GM19099 (cell line): ENCODE measurements around the gene HOMEZ.

Source experiments
- POLR2A ChIP-seq: IDR thresholded peaks from 3 replicates; pipeline ENCODE4 v1.6.1; 2011; ENCODE audit warnings: low read depth; ENCODE audit not compliant: insufficient read length; ENCODE audit errors: extremely low read depth

Gene HOMEZ

DNA sequence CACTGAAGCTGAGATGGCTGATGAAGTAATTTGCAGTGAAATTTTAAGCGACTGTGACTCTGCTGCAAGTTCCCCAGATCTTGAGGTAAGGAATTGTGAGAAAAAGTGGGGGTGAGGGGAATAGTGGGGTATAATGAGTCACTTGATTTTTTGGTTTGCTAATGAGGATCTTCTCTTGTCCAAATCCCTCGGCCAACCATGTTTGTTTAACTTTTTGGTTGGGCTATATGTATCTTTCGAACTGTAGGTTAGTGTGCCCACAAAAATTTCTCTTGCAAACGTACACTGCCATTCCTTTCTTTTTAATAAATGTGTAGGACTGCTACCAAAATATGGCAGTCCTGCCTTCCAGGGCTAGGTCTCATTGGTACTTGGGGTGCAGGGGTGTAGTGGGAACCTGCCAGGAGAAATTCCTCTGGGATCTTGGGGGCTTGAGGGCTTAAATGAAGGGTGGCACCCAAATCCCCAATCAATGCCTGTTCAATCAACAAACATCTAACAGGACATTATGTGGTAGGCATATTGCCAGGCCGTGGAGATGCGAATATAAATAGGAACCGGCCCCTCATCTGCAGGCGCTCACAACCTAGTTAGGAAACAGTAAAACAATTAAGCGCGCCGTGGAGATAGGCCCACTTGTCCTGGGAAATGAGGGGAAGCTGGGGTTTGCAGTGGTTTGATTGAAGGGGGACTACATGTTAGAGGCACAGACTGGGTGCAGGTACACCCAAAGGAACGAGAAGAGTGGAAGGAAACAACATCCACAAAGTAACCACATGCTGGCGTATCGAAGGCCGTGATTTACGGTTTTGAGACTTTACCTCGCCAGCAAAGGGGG is 34.0 kb upstream of the HOMEZ start:
- no peak for TF ChIP-seq POLR2A

GRCh38 chr14:23316300-23316699 is 30.4 kb upstream of the HOMEZ start:
- TF ChIP-seq POLR2A = no peak

DNA sequence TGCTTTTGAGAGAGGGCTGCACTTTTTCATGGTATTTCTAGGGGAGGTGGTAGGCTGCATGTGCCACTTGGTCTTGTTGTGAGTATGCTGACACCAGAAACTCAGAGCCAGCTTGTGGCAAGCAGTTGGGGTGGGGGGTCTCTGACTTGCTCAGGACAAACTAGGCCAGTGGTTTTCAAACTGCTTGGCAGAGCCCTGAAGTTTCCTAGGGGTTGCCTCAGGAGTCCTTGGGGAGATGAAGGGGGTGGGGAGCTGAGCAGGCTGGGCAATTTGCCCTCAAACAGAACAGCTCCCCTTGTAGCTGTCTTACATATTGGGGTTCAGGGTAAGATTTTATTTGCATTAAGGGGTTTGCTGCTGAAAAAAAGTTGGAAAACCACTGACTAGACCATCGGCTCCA is 24.6 kb upstream of the HOMEZ start:
- no peak for TF ChIP-seq POLR2A

DNA sequence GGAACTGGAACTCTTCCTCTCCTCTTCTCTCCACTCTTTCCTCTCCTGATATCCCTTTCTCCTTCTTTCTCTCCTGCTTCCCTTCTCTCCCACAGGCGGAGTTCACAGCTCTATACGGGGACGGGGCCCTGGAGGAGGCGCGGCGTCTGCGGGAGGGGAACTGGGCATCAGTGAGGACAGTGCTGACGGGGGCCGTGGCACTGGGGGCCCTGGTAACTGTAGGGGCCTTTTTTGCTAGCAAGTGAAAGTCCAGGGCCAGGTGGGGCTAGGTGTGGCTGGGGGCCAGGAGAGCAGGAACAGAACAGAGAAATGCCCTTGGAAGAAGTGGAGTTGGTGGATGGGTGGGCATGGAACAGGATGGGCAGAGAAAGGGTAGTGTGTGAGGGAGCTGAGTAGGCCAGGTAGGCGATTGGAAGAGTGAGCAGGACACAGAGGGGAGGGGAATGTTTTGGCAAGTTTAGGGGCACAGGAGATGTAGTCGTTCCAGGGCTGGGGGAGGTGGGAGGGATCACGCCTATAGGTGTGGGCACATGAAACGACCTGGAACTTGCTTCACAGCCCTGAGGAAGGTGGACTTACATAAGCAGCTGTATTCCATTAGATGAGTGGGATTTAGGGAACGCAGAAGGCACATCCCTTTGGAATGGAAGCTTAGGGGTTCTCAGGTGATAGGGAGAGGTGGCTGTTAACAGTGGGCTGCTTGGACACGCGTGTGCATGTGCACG is 23.0 kb upstream of the HOMEZ start:
- no peak for TF ChIP-seq POLR2A

GRCh38 chr14:23307687-23308644 is 22.0 kb upstream of the HOMEZ start:
- TF ChIP-seq POLR2A = no peak

- TF ChIP-seq POLR2A = no peak
Measured at GRCh38 chr14:23307146-23307530, 21.2 kb upstream of the HOMEZ start.

GRCh38 chr14:23306412-23307145 is 20.6 kb upstream of the HOMEZ start, which contains the start of gene BCL2L2:
Gene BCL2L2 (plus strand): TSS chr14:23306833. CDS start chr14:23307768, 935 bp downstream.
- peak; percentile 84 for TF ChIP-seq POLR2A

DNA sequence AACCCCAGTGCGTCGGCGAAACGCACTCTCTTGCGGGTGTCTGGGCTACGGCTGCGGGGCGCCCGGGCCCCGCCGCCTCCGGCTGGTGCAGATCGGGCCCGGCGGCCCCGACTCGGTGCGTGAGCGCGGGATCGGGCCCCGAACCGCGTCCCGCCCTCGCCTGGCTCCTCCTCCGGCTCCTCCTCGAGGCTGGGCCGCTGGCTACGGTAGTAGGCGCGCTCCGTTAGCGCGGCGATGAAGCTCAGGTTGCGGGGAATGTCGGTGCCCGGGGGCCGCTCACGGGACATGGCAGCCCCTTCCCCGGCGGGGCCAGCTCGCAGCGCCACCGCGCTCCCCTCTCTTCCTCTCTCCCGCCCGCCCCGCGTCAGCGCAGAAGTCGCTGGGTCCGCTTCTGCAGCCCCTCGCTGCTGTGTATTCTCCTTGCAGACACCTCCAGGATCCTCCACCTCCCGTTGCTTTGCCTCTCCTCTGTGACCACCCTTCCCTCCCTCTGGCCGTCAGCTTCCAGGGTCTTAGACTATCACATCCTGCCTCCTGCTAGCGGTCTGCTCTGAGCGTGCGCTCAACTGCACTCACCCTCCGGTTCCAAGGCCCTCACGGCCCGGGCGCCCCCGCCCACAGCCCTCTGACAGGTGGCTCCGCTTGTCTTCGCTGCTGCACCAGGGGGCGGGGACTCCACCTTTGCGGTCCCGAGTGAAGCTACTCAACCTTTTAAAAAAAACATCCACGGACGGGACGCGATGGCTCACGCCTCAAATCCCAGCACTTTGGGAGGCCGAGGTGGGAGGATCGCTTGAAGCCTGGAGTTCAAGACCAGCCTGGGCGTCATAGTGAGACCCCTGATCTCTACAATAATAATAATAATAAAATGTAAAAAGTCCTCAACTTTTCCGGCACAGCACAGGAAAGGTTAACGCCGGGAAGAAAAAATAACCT is 16.6 kb upstream of the HOMEZ start, which contains the start of gene PPP1R3E:
Gene PPP1R3E, minus strand, starts transcription at position 570 of the 936 bp plus-strand sequence. Its CDS starts 283 bp downstream, at position 287.
- peak; percentile 83 for TF ChIP-seq POLR2A

- TF ChIP-seq POLR2A = peak; percentile 59
Measured at GRCh38 chr14:23301969-23302289, 16.0 kb upstream of the HOMEZ start.

GRCh38 chr14:23301288-23301968 is 15.5 kb upstream of the HOMEZ start:
- TF ChIP-seq POLR2A = peak; percentile 75

DNA sequence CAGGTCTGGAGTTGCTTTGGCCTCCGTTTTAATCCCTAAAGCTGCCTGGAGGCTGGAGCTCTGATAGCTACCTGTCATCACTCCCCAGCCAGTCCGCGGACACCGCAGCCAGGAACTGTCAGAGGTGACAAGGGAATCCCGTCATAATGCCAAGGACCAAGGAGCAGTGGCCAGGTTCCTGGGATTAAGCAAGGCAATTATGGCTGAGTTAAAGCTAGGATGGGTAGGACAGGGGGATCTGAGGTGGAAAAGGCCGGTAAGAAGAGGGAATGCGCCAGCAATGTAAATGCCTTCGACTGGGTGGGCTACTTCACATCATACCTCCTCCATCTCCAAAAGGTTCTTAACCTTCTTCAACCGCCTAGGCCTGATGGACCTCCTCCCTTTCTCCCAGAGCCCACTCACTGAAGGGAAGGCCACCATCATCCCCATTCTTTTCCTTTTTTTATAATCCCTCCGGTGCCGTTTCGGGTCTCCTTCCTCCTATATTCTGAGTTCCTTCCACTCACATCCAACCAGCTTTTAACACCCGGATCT is 14.8 kb upstream of the HOMEZ start:
- TF ChIP-seq POLR2A = no peak

DNA sequence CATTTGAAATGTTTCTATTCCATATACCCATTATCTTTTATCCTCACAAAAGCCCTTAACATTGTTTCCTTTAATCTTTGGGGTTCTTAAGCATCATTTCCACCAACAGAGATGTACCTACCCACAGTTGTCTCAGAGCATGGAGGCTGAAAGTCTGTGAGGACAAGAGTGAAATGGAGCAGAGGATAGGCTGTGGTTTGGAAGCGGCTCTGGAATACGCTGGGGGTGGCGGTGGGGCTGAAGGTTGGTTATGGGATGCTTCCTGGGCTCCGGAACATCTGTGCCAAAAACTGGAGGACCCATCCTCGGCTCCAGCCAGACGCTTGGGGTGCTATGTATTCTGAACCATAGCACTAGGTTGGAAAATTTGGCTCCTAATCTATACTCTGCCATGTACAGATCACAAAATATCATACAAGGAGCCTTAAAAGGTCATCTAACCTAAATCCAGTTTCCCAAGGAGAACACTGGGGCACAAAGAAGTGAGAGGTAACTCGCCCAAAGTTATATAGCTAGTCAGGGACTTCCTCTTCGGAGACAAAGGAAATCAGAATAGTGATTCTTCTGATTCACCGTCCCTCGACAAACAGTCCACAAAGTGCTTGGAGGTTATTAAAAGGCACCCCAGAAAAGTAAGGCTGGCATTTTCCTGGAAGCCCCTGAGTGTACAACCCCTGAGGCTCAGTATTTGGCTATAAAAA is 14.2 kb upstream of the HOMEZ start:
- no peak for TF ChIP-seq POLR2A
